Sigmoid colon (tissue), 7 donors: ENCODE data around the gene EPHB4. TPM values are rescaled to one million over a fixed set of nuclear protein-coding genes. Genes with fewer than 3 reads are reported as not detected.

Experiments
- DNase-seq: peaks from one replicate; pipeline ENCODE4 v3.0.0-alpha.2; 2019
- H3K27ac ChIP-seq, 4 donors: fragments of 200-600 bp; sonication (generic); one replicate each; pipeline ENCODE4 v1.5.1; 2016 to 2019; ENCODE audit warnings: mild to moderate bottlenecking in 1 of 4
- H3K27me3 ChIP-seq, 3 donors: fragments of 200-600 bp; sonication (generic); one replicate each; pipeline ENCODE4 v1.5.1; 2019; ENCODE audit warnings: mild to moderate bottlenecking in 1 of 3
- H3K36me3 ChIP-seq, 4 donors: fragments of 200-600 bp; sonication (generic); one replicate each; pipeline ENCODE4 v1.5.1; 2016 to 2019
- H3K4me1 ChIP-seq, 4 donors: fragments of 200-600 bp; sonication (generic); one replicate each; pipeline ENCODE4 v1.5.1; 2017 to 2019
- H3K4me3 ChIP-seq, 4 donors: fragments of 200-600 bp; sonication (generic); one replicate each; pipeline ENCODE4 v1.5.1; 2017 to 2019; ENCODE audit warnings: mild to moderate bottlenecking in 2 of 4, moderate library complexity in 1 of 4
- H3K9me3 ChIP-seq, 4 donors: fragments of 200-600 bp in 3 of 4; sonication (generic) in 3 of 4; one replicate each; pipeline versions ENCODE4 v1.5.1 to v1.6.1; 2013 to 2019
- CTCF ChIP-seq, 4 experiments: fragments of 450-650 bp in 3 of 4; fragments of 200-600 bp in 1 of 4; IDR thresholded peaks; one replicate each; pipeline ENCODE4 v1.5.1; 2016 to 2019; ENCODE audit warnings: antibody characterized with exemption in 4 of 4, mild to moderate bottlenecking in 3 of 4, moderate library complexity in 2 of 4
- EP300 ChIP-seq, 4 donors: sonication (generic); formaldehyde crosslinking; IDR thresholded peaks; one replicate each; pipeline ENCODE4 v1.6.1; 2017; ENCODE audit warnings: antibody characterized with exemption in 4 of 4
- POLR2A ChIP-seq, 2 donors: fragments of 450-650 bp; IDR thresholded peaks; one replicate each; pipeline ENCODE4 v1.6.1; 2016; ENCODE audit warnings: antibody characterized with exemption in 2 of 2, mild to moderate bottlenecking in 2 of 2, moderate library complexity in 2 of 2
- POLR2AphosphoS5 ChIP-seq, 4 donors: sonication (generic); formaldehyde crosslinking; IDR thresholded peaks; one replicate each; pipeline ENCODE4 v1.6.1; 2017; ENCODE audit warnings: antibody characterized with exemption in 4 of 4
- WGBS, 2 donors: extraction: QIAGEN DNeasy Blood & Tissue Kit; methylation state at CpG; one replicate each; pipeline ENCODE4 v1.1.7; 2013; 5-methylcytosine and 5-hydroxymethylcytosine counted together
- intact Hi-C: fragments of 100-400 bp; cut with DNase I; formaldehyde crosslinking; loops from one replicate; pipeline ENCODE4 v1.15.1; 2023
- polyA plus RNA-seq, 3 donors: library from polyadenylated mRNA; stranded (reverse); fragments of 200-250 nt; gene quantifications; one replicate each; pipeline ENCODE4 v1.2.3, GENCODE V29; 2013
- total RNA-seq, 4 donors: library from RNA; depleted of rRNA; stranded (reverse); fragments of >200 nt; gene quantifications; one replicate each; pipeline ENCODE4 v1.1.0, GENCODE V29; 2016
- donor health status: healthy with polysubstance abuse.
- donor health status: Bipolar disorder and iron deficiency.
- donor health status: healthy.

EPHB4 gene
- total and polyA plus RNA-seq, 7 donors, result 5.1 to 35.5 (median 27.3) TPM

- no peak overlapping the region for H3K4me3 ChIP-seq
- TF ChIP-seq POLR2A (IDR thresholded peaks at IDR 0.05) (no peak), EP300 (IDR thresholded peaks at IDR 0.05) (no peak), CTCF (IDR thresholded peaks at IDR 0.05) (no peak), POLR2AphosphoS5 (IDR thresholded peaks at IDR 0.05) (no peak)
- H3K36me3 ChIP-seq, result no peaks in the 10 kb centered on the region
- intact Hi-C loops, result no loop called here
- peaks cover 0 to 7% (median 0%) of the 10 kb centered on the region in 3 donors for H3K27me3 ChIP-seq
- H3K4me1 ChIP-seq, result no peaks in the 10 kb centered on the region
- 96 to 98% methylated on average over 2 of the region's 2 CpGs for WGBS, 2 donors
- peaks cover 0 to 10% (median 4%) of the 10 kb centered on the region in 4 donors for H3K9me3 ChIP-seq
- H3K27ac ChIP-seq, result no peak overlapping the region
- no peak for DNase-seq
Observed at GRCh38 chr7:100783804-100784203, 43.5 kb downstream of the EPHB4 start.

- no peaks in the 10 kb centered on the region for H3K4me1 ChIP-seq
- H3K27ac ChIP-seq, result no peak overlapping the region
- H3K4me3 ChIP-seq, result no peak overlapping the region
- no peaks in the 10 kb centered on the region for H3K36me3 ChIP-seq
- TF ChIP-seq CTCF (IDR thresholded peaks at IDR 0.05) (no peak), EP300 (IDR thresholded peaks at IDR 0.05) (no peak), POLR2A (IDR thresholded peaks at IDR 0.05) (no peak), POLR2AphosphoS5 (IDR thresholded peaks at IDR 0.05) (no peak)
- 54 to 65% methylated on average over 7 of the region's 7 CpGs for WGBS, 2 donors
- no peak for DNase-seq
- H3K27me3 ChIP-seq, result peaks cover 0 to 20% (median 0%) of the 10 kb centered on the region in 3 donors
- intact Hi-C loops, result no loop called here
- peaks cover 0 to 10% (median 4%) of the 10 kb centered on the region in 4 donors for H3K9me3 ChIP-seq
Observed at GRCh38 chr7:100781255-100781654, 46.1 kb downstream of the EPHB4 start.

- no peak for DNase-seq
- H3K27me3 ChIP-seq, result peaks cover 0 to 22% (median 0%) of the 10 kb centered on the region in 3 donors
- no peak for TF ChIP-seq EP300 (IDR thresholded peaks at IDR 0.05)
- TF ChIP-seq POLR2AphosphoS5 (IDR thresholded peaks at IDR 0.05), result no peak
- TF ChIP-seq CTCF (IDR thresholded peaks at IDR 0.05), result no peak
- no peak for TF ChIP-seq POLR2A (IDR thresholded peaks at IDR 0.05)
- no peaks in the 10 kb centered on the region for H3K36me3 ChIP-seq
- H3K27ac ChIP-seq, result no peak overlapping the region
- peaks cover 0 to 7% (median 2%) of the 10 kb centered on the region in 4 donors for H3K9me3 ChIP-seq
- H3K4me3 ChIP-seq, result no peak overlapping the region
- no peaks in the 10 kb centered on the region for H3K4me1 ChIP-seq
- 50 to 69% methylated on average over 17 of the region's 17 CpGs for WGBS, 2 donors
- intact Hi-C loops, result no loop called here
Observed at GRCh38 chr7:100779359-100779758, 48.0 kb downstream of the EPHB4 start.

GRCh38 chr7:100778061-100778621, 49.2 kb downstream of the EPHB4 start:
- TF ChIP-seq CTCF (IDR thresholded peaks at IDR 0.05) (no peak), EP300 (IDR thresholded peaks at IDR 0.05) (no peak), POLR2A (IDR thresholded peaks at IDR 0.05) (no peak), POLR2AphosphoS5 (IDR thresholded peaks at IDR 0.05) (no peak)
- Histone ChIP-seq H3K4me1 (no peaks in the 10 kb centered on the region), H3K27ac (no peak overlapping the region), H3K4me3 (no peak overlapping the region), H3K36me3 (no peaks in the 10 kb centered on the region), H3K27me3 (peaks cover 0 to 22% (median 0%) of the 10 kb centered on the region in 3 donors), H3K9me3 (no peaks in the 10 kb centered on the region)
- 80 to 91% methylated on average over 6 of the region's 6 CpGs for WGBS, 2 donors
- intact Hi-C loops, result no loop called here
- no peak for DNase-seq

GRCh38 chr7:100773491-100773890, 53.8 kb downstream of the EPHB4 start:
- H3K9me3 ChIP-seq, result no peaks in the 10 kb centered on the region
- H3K27me3 ChIP-seq, result peaks cover 0 to 19% (median 0%) of the 10 kb centered on the region in 3 donors
- H3K36me3 ChIP-seq, result no peaks in the 10 kb centered on the region
- WGBS, 2 donors, result 61 to 76% methylated on average over 9 of the region's 9 CpGs
- intact Hi-C loops, result no loop called here
- TF ChIP-seq CTCF (IDR thresholded peaks at IDR 0.05) (no peak), POLR2AphosphoS5 (IDR thresholded peaks at IDR 0.05) (no peak), POLR2A (IDR thresholded peaks at IDR 0.05) (no peak), EP300 (IDR thresholded peaks at IDR 0.05) (no peak)
- no peaks in the 10 kb centered on the region for H3K4me1 ChIP-seq
- DNase-seq, result no peak
- no peak overlapping the region for H3K27ac ChIP-seq
- H3K4me3 ChIP-seq, result no peak overlapping the region
